ENCODE measurements around the gene COL27A1. TPM values are rescaled to one million over a fixed set of nuclear protein-coding genes. Genes with fewer than 3 reads are reported as not detected.

The COL27A1 gene
- total and polyA plus RNA-seq, 2 experiments from 2014 or later: 44.6 to 47.0 TPM

DNA sequence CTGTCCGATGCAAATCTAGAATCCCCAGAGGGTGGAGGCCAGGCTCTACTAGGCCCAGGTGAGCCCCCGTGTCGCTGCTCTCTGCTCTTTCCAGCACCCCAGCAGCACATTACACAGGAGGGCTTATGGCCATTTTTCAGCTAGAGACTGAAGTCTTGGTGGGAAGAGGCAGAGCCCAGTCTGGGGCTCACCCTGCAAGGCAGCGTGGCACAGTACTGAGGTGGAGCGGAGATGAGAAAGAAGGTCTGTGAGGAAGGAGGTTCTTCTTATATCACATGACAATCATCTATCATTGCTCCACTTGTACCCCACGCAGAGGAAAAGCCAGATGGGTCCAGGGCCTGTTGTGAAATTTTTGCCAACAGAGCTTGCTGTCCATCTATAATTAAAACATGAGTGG, 46.2 kb upstream of the COL27A1 start:
- no peak for TF ChIP-seq EZH2 (IDR thresholded peaks at IDR 0.05; ENCODE audit: borderline replicate concordance)
- TF ChIP-seq, protein P1, sequence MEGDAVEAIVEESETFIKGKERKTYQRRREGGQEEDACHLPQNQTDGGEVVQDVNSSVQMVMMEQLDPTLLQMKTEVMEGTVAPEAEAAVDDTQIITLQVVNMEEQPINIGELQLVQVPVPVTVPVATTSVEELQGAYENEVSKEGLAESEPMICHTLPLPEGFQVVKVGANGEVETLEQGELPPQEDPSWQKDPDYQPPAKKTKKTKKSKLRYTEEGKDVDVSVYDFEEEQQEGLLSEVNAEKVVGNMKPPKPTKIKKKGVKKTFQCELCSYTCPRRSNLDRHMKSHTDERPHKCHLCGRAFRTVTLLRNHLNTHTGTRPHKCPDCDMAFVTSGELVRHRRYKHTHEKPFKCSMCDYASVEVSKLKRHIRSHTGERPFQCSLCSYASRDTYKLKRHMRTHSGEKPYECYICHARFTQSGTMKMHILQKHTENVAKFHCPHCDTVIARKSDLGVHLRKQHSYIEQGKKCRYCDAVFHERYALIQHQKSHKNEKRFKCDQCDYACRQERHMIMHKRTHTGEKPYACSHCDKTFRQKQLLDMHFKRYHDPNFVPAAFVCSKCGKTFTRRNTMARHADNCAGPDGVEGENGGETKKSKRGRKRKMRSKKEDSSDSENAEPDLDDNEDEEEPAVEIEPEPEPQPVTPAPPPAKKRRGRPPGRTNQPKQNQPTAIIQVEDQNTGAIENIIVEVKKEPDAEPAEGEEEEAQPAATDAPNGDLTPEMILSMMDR (IDR thresholded peaks at IDR 0.05; ENCODE audit: poor library complexity): no peak
- no peak for TF ChIP-seq EZH2phosphoT487 (IDR thresholded peaks at IDR 0.05; ENCODE audit: low read depth, severe bottlenecking, unreplicated experiment)
- no peaks in the 10 kb centered on the region for H3K36me3 ChIP-seq (replicated peaks; ENCODE audit: insufficient read depth, low read depth)
- no peaks in the 10 kb centered on the region for H4K20me1 ChIP-seq (ENCODE audit: insufficient read depth, poor library complexity, severe bottlenecking)
- H3K9me2 ChIP-seq (replicated peaks; ENCODE audit: insufficient read depth): no peaks in the 10 kb centered on the region
- H3K4me2 ChIP-seq: no peak overlapping the region
- H3K4me3 ChIP-seq: no peak overlapping the region
- WGBS (ENCODE audit: low lambda C conversion rate, missing lambda C conversion rate): 81% methylated on average over 6 of the region's 6 CpGs
- H3K9me3 ChIP-seq (ENCODE audit: low read depth): no peaks in the 10 kb centered on the region
- H3K79me2 ChIP-seq: no peaks in the 10 kb centered on the region
- no peak overlapping the region for H3K27ac ChIP-seq
- H3K27me3 ChIP-seq: peaks cover 3% of the 10 kb centered on the region
- H2AFZ ChIP-seq: no peak overlapping the region
- no peaks in the 10 kb centered on the region for H3K4me1 ChIP-seq (ENCODE audit: insufficient read depth)
- DNase-seq (ENCODE audit: low spot score): no peak

DNA sequence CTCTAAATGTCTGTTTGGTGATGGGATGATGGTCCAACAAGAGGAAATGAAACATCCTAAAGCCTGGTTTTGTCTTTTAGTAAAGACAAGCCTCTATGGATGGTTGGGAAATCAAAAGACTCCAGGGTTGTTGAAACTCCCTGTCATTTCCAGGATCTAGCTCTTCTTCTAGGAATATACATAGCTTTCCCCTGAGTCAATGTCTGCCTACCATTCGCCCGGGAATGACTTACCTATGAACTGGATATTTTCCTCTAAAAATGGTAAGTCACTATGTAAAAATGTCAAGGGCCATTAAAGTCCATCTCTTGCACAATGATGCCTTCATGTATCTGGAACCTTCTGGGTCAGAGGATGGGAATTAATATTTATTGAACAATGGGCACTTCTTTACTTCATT, 45.2 kb upstream of the COL27A1 start:
- Histone ChIP-seq H3K4me3 (no peak overlapping the region), H2AFZ (no peak overlapping the region), H3K27ac (no peak overlapping the region), H3K27me3 (peaks cover 3% of the 10 kb centered on the region), H3K36me3 (replicated peaks; ENCODE audit: insufficient read depth, low read depth) (no peaks in the 10 kb centered on the region), H3K79me2 (no peaks in the 10 kb centered on the region), H3K4me2 (no peak overlapping the region), H3K9me3 (ENCODE audit: low read depth) (no peaks in the 10 kb centered on the region), H4K20me1 (ENCODE audit: insufficient read depth, poor library complexity, severe bottlenecking) (no peaks in the 10 kb centered on the region), H3K4me1 (ENCODE audit: insufficient read depth) (no peaks in the 10 kb centered on the region), H3K9me2 (replicated peaks; ENCODE audit: insufficient read depth) (no peaks in the 10 kb centered on the region)
- TF ChIP-seq EZH2 (IDR thresholded peaks at IDR 0.05; ENCODE audit: borderline replicate concordance): no peak
- TF ChIP-seq, protein P1 (IDR thresholded peaks at IDR 0.05; ENCODE audit: poor library complexity): no peak
- TF ChIP-seq EZH2phosphoT487 (IDR thresholded peaks at IDR 0.05; ENCODE audit: low read depth, severe bottlenecking, unreplicated experiment): no peak
- no peak for DNase-seq (ENCODE audit: low spot score)
- WGBS (ENCODE audit: low lambda C conversion rate, missing lambda C conversion rate): 82% methylated on average over 2 of the region's 2 CpGs

DNA sequence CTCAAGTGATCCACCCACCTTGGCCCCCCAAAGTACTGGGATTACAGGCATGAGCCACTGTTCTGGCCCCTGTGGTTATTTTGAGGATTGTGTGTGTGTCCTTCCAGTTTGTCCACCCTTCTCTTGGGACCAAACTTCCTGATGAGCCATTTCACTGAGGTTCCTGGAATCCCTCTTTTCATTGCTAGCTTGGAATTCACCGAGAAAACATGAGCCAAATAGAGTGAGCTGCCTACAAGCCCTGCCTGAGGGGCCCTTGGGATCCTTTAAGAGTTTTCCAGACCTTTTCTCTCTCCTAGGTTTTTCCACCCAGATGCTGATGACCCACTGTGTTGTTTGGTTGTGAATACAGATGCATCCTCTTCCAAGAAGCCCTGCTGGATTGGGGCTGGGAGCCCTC, 43.0 kb upstream of the COL27A1 start:
- no peak overlapping the region for H3K27ac ChIP-seq
- no peak overlapping the region for H3K4me3 ChIP-seq
- WGBS (ENCODE audit: low lambda C conversion rate, missing lambda C conversion rate): 77% methylated on average over 1 of the region's 1 CpG
- no peaks in the 10 kb centered on the region for H3K79me2 ChIP-seq
- H3K4me2 ChIP-seq: no peak overlapping the region
- H3K36me3 ChIP-seq (replicated peaks; ENCODE audit: insufficient read depth, low read depth): no peaks in the 10 kb centered on the region
- H4K20me1 ChIP-seq (ENCODE audit: insufficient read depth, poor library complexity, severe bottlenecking): no peaks in the 10 kb centered on the region
- no peaks in the 10 kb centered on the region for H3K4me1 ChIP-seq (ENCODE audit: insufficient read depth)
- H3K9me3 ChIP-seq (ENCODE audit: low read depth): no peaks in the 10 kb centered on the region
- H2AFZ ChIP-seq: no peak overlapping the region
- no peaks in the 10 kb centered on the region for H3K27me3 ChIP-seq
- no peaks in the 10 kb centered on the region for H3K9me2 ChIP-seq (replicated peaks; ENCODE audit: insufficient read depth)
- TF ChIP-seq, protein P1 (IDR thresholded peaks at IDR 0.05; ENCODE audit: poor library complexity): no peak
- TF ChIP-seq EZH2 (IDR thresholded peaks at IDR 0.05; ENCODE audit: borderline replicate concordance) (no peak), EZH2phosphoT487 (IDR thresholded peaks at IDR 0.05; ENCODE audit: low read depth, severe bottlenecking, unreplicated experiment) (no peak)
- DNase-seq (ENCODE audit: low spot score): no peak
